UCSD-AML1 (cell line): ENCODE results near the gene CTSG.
"Not testable (repeated sequence)": the region's sequence is repeated elsewhere in the genome, so short reads cannot be mapped to it uniquely, and the experiment has no call there.

ENCODE experiments used
- DNase-seq: peaks from one replicate; lab custom pipeline; 2025; ENCODE audit not compliant: unreplicated experiment; lab: John Stamatoyannopoulos, UW

Gene CTSG

DNA sequence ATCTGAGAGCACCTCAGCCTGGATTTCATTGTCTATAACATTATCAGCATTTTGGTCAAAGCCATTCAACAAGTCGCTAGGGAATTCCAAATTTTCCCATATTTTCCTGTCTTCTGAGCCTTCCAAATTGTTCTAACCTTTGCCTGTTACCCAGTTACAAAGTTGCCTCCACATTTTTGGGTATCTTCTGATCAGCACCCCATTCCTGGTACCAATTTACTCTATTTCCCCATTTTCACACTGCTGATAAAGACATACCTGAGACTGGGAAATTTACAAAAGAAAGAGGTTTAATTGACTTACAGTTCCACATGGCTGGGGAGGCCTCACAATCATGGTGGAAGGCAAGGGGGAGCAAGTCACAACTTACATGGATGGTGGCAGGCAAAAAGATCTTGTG is 27.0 kb downstream of the CTSG start:
- not testable (repeated sequence) for DNase-seq

DNA sequence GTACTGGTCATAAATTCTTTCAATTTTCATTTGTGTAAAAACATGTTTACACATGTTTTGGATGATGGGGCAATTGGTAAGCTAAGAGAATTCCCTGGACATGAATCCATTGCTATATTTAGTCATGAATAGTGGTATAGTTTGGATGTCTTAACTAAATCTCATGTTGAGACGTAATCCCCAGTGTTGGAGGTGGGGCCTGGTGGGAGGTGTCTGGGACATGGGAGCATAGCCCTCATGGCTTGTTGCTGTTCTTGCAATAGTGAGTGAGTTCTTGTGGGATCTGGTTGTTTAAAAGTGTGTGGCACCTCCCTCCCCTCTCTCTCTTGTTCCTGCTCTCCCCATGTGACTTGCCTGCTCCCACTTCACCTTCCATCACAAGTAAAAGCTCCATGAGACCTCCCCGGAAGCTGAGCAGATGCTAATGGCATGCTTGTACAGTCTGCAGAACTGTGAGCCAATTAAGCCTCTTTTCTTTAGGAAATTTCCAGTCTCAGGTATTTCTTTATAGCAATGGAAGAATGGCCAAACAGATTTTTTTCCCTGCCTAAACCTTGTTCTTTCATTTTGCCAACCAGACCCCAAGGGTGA is 33.6 kb downstream of the CTSG start:
- DNase-seq: no peak

DNA sequence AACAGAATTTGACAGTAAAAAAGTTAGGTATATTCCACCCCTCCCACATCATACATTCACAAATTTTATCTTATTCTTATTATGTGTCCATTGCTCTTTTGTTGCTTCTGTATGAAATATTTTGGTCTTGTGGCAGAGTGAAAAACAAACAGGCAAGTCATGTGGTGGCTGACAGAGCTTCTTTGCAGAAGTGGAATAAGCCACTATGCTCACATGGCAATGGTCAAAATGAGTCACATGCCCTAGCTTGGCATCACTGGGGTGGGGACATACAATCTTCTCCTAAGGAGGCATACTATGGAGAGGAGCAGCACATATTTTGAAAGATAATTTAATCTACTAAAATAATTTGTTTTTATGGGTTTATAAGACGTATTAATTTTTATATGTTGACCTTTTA is 40.3 kb downstream of the CTSG start:
- DNase-seq: no peak

DNA sequence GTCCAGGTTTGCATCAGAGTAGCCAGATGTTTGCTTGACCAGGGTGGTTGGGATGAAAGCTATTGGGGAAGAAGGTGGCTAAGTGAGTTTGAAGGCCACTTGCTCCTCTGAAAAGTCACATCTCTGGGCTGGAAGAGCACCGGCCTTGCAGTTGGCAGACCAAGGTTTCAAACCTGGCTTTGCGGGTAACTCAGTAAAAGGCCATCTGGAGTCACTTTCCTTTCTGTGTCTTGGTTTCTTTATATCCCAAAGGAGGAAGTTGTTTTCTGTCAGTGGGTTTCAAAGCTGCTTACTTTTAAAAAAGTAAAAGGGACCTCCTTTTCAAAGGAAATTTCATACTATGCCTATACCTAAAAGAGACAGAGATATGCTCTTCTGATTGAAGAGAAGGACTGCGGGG is 41.8 kb downstream of the CTSG start:
- DNase-seq: no peak

DNA sequence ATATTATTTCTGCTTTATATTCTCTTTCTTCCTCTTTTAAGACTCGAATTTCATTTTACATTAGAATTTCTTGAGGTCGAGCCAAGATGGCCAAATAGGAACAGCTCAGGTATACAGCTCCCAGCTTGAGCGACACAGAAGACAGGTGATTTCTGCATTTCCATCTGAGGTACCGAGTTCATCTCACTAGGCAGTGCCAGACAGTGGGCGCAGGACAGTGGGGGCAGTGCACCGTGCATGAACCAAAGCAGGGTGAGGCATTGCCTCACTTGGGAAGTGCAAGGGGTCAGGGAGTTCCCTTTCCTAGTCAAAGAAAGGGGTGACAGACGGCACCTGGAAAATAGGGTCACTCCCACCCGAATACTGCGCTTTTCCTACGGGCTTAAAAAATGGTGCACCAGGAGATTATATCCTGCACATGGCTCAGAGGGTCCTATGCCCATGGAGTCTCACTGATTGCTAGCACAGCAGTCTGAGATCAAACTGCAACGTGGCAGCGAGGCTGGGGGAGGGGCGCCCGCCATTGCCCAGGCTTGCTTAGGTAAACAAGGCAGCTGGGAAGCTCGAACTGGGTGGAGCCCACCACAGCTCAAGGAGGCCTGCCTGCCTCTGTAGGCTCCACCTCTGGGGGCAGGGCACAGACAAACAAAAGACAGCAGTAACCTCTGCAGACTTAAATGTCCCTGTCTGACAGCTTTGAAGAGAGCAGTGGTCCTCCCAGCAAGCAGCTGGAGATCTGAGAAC is 50.0 kb downstream of the CTSG start:
- DNase-seq: not testable (repeated sequence)
